GM04504 (cell line): ENCODE measurements around the gene PANK4.
A peak's percentile ranks its signal among the peaks of the same experiment; 100 is the strongest.

ENCODE experiments used
- DNase-seq: peaks from one replicate; pipeline ENCODE4 v3.0.0-alpha.2; 2012; ENCODE audit warnings: low read depth

PANK4 gene

GRCh38 chr1:2496087-2496622 lies 30.2 kb downstream of the PANK4 start:
- DNase-seq: no peak

GRCh38 chr1:2495546-2495945 lies 30.9 kb downstream of the PANK4 start:
- DNase-seq: no peak

GRCh38 chr1:2495026-2495425 lies 31.4 kb downstream of the PANK4 start:
- no peak for DNase-seq

- DNase-seq: peak; percentile 65
Measured at GRCh38 chr1:2494323-2494693, 32.1 kb downstream of the PANK4 start.

- peak; percentile 1 for DNase-seq
Measured at GRCh38 chr1:2493691-2494322, 32.6 kb downstream of the PANK4 start.

GRCh38 chr1:2493218-2493617 lies 33.2 kb downstream of the PANK4 start:
- DNase-seq: no peak

GRCh38 chr1:2492091-2492490 lies 34.3 kb downstream of the PANK4 start:
- DNase-seq: no peak

GRCh38 chr1:2489615-2490014 lies 36.8 kb downstream of the PANK4 start:
- DNase-seq: no peak

GRCh38 chr1:2488688-2489087 lies 37.7 kb downstream of the PANK4 start:
- DNase-seq: no peak

GRCh38 chr1:2486558-2486957 lies 39.8 kb downstream of the PANK4 start:
- no peak for DNase-seq

- no peak for DNase-seq
Measured at GRCh38 chr1:2486041-2486440, 40.4 kb downstream of the PANK4 start.

GRCh38 chr1:2483970-2484369 lies 42.4 kb downstream of the PANK4 start:
- DNase-seq: no peak

GRCh38 chr1:2483026-2483425 lies 43.4 kb downstream of the PANK4 start:
- no peak for DNase-seq

GRCh38 chr1:2482588-2482987 lies 43.8 kb downstream of the PANK4 start:
- DNase-seq: no peak

GRCh38 chr1:2481885-2482284 lies 44.5 kb downstream of the PANK4 start:
- no peak for DNase-seq

- no peak for DNase-seq
Measured at GRCh38 chr1:2480986-2481364, 45.4 kb downstream of the PANK4 start.

- no peak for DNase-seq
Measured at GRCh38 chr1:2480236-2480985, 46.0 kb downstream of the PANK4 start.

- no peak for DNase-seq
Measured at GRCh38 chr1:2479618-2480017, 46.8 kb downstream of the PANK4 start.

GRCh38 chr1:2479186-2479585 lies 47.2 kb downstream of the PANK4 start:
- DNase-seq: no peak

GRCh38 chr1:2477791-2478499 lies 48.5 kb downstream of the PANK4 start:
- DNase-seq: no peak

- no peak for DNase-seq
Measured at GRCh38 chr1:2477309-2477708, 49.1 kb downstream of the PANK4 start.

GRCh38 chr1:2476061-2476999 lies 50.1 kb downstream of the PANK4 start, which contains the start of gene PLCH2:
TSS of gene PLCH2 (plus strand) at chr1:2476289. CDS start at chr1:2476589, 300 bp downstream.
- DNase-seq: no peak
